OCI-LY7 (cell line): ENCODE measurements around the gene ETV7. TPM values are rescaled to one million over a fixed set of nuclear protein-coding genes. Genes with fewer than 3 reads are reported as not detected.
"Not testable (repeated sequence)": the region's sequence is repeated elsewhere in the genome, so short reads cannot be mapped to it uniquely, and the experiment has no call there.

ENCODE experiments used
- BruUV-seq: library from RNA; stranded (reverse); fragments of 400-500 nt; replicated peaks from 2 replicates; lab custom pipeline; 2021; lab: Mats Ljungman, UMichigan
- CTCF ChIA-PET: fragments of 300-600 bp; sonication (Branson Sonifier 250); formaldehyde crosslinking; loops from one replicate; lab custom pipeline; 2022; ENCODE audit warnings: antibody characterized with exemption; ENCODE audit not compliant: unreplicated experiment; lab: Charles Lee
- POLR2A ChIA-PET: fragments of 300-600 bp; sonication (Branson Sonifier 250); formaldehyde crosslinking; loops from one replicate; lab custom pipeline; 2022; ENCODE audit warnings: antibody characterized with exemption; lab: Charles Lee
- DNase-seq: peaks from one replicate; pipeline ENCODE4 v3.0.0-alpha.2; 2015; ENCODE audit warnings: low spot score
- H2AFZ ChIP-seq: fragments of 200-600 bp; sonication (generic), shearing (Covaris generic); 2 replicates; pipeline ENCODE4 v1.6.1; 2014; ENCODE audit warnings: mild to moderate bottlenecking, antibody characterized with exemption, low read length, moderate library complexity
- H3K27ac ChIP-seq: fragments of 200-600 bp; sonication (generic); 2 replicates; pipeline ENCODE4 v1.5.1; 2014; ENCODE audit warnings: mixed run types, low read depth, mild to moderate bottlenecking, moderate library complexity, low read length, inconsistent platforms; ENCODE audit not compliant: poor library complexity, severe bottlenecking
- H3K36me3 ChIP-seq: fragments of 200-600 bp; sonication (generic); 2 replicates; pipeline ENCODE4 v1.6.1; 2014; ENCODE audit warnings: mild to moderate bottlenecking, antibody characterized with exemption, low read length, moderate library complexity, mixed read lengths; ENCODE audit not compliant: insufficient read depth
- H3K4me1 ChIP-seq: fragments of 200-600 bp; sonication (generic); 2 replicates; pipeline ENCODE4 v1.5.1; 2014; ENCODE audit warnings: mild to moderate bottlenecking, low read length; ENCODE audit not compliant: insufficient read depth, poor library complexity, severe bottlenecking
- H3K4me2 ChIP-seq: fragments of 200-600 bp; sonication (generic); 2 replicates; pipeline ENCODE4 v1.6.1; 2014; ENCODE audit warnings: mild to moderate bottlenecking, low read length
- H3K4me3 ChIP-seq: fragments of 200-600 bp; sonication (generic); 2 replicates; pipeline ENCODE4 v1.5.1; 2014; ENCODE audit warnings: mild to moderate bottlenecking, low read depth, low read length; ENCODE audit not compliant: poor library complexity, severe bottlenecking
- H3K79me2 ChIP-seq: fragments of 200-600 bp; sonication (generic); 2 replicates; pipeline ENCODE4 v1.6.1; 2016; ENCODE audit warnings: low read depth, mild to moderate bottlenecking, low read length, moderate library complexity, mixed read lengths; ENCODE audit not compliant: insufficient read depth
- H3K9me2 ChIP-seq: fragments of 200-600 bp; sonication (generic); 2 replicates; pipeline ENCODE4 v1.6.1; 2016; ENCODE audit warnings: mild to moderate bottlenecking, low read length, mixed read lengths; ENCODE audit not compliant: insufficient read depth
- H3K9me3 ChIP-seq: fragments of 200-600 bp; sonication (generic); 2 replicates; pipeline ENCODE4 v1.6.1; 2014; ENCODE audit warnings: mild to moderate bottlenecking, mixed run types, low read length, mixed read lengths
- H4K20me1 ChIP-seq: fragments of 200-600 bp; sonication (generic); 2 replicates; pipeline ENCODE4 v1.6.1; 2014; ENCODE audit warnings: mild to moderate bottlenecking, antibody characterized with exemption, low read length, moderate library complexity, mixed read lengths; ENCODE audit not compliant: insufficient read depth
- CTCF ChIP-seq: fragments of 200-600 bp; sonication (generic); conservative IDR thresholded peaks from 2 replicates; pipeline ENCODE4 v1.5.1; 2014; ENCODE audit warnings: mild to moderate bottlenecking, antibody characterized with exemption, low read length, moderate library complexity, mixed read lengths
- EZH2phosphoT487 ChIP-seq: fragments of 200-600 bp; sonication (generic); IDR thresholded peaks from 2 replicates; pipeline ENCODE4 v1.6.1; 2018; ENCODE audit warnings: low read depth, borderline replicate concordance, mild to moderate bottlenecking, mixed run types, antibody characterized with exemption, low read length, moderate library complexity, mixed read lengths
- intact Hi-C: fragments of 100-400 bp; cut with micrococcal nuclease; formaldehyde crosslinking; loops from one replicate; pipeline ENCODE4 v1.10.0; 2022; ENCODE audit not compliant: unreplicated experiment
- total RNA-seq, 2 experiments: library from RNA; depleted of rRNA in 1 of 2; stranded (reverse); fragments of >200 nt in 1 of 2; shearing (Covaris generic) in 1 of 2; gene quantifications; 2 replicates each; pipeline ENCODE4 v1.2.3, GENCODE V29; 2014 to 2022

Gene ETV7
- total RNA-seq, 2 experiments from 2014 or later = not detected

- Histone ChIP-seq H3K79me2 (no peaks in the 10 kb centered on the region), H3K9me3 (no peaks in the 10 kb centered on the region), H3K4me2 (0 out of 2 replicates have a peak overlapping the region, but pooled peaks have one; percentile 8), H2AFZ (peak overlapping the region; percentile 11; the same call in 1 of the 2 replicates), H3K4me1 (no peaks in the 10 kb centered on the region), H3K27ac (no peak overlapping the region), H4K20me1 (no peaks in the 10 kb centered on the region), H3K4me3 (no peak overlapping the region), H3K9me2 (no peaks in the 10 kb centered on the region), H3K36me3 (no peaks in the 10 kb centered on the region)
- POLR2A ChIA-PET = interaction anchor here (1.3 kb wide), 1 partner anchor 21 kb away, joined by 3 read pairs; no protein-coding TSS in a partner anchor
- TF ChIP-seq EZH2phosphoT487 (no peak), CTCF (no peak)
- CTCF ChIA-PET = no interaction called here
- DNase-seq = peak; percentile 22
- no TSS peak for BruUV-seq
- intact Hi-C loops = no loop called here
These were observed 22.6 kb downstream of the ETV7 start for GRCh38 chr6:36364669-36365479.

- POLR2A ChIA-PET, H3K79me2 ChIP-seq, H3K36me3 ChIP-seq, H3K27ac ChIP-seq, H3K9me3 ChIP-seq, intact Hi-C loops, H2AFZ ChIP-seq, H3K9me2 ChIP-seq, DNase-seq, BruUV-seq, H4K20me1 ChIP-seq, CTCF ChIA-PET, H3K4me1 ChIP-seq, H3K4me3 ChIP-seq, H3K4me2 ChIP-seq: not testable (repeated sequence)
These were observed 23.3 kb downstream of the ETV7 start for GRCh38 chr6:36364061-36364635.

- DNase-seq, H3K9me2 ChIP-seq, intact Hi-C loops, H3K27ac ChIP-seq, H3K36me3 ChIP-seq, H3K4me3 ChIP-seq, H4K20me1 ChIP-seq, H3K4me2 ChIP-seq, H3K9me3 ChIP-seq, BruUV-seq, H3K4me1 ChIP-seq, H2AFZ ChIP-seq, H3K79me2 ChIP-seq, POLR2A ChIA-PET: not testable (repeated sequence)
- CTCF ChIA-PET = interaction anchor here (0.6 to 0.7 kb wide), 2 partner anchors 46 to 473 kb away, joined by 3 to 6 read pairs; no protein-coding TSS in a partner anchor
These were observed 24.1 kb downstream of the ETV7 start for GRCh38 chr6:36363371-36363752.
